Neural crest cell (in vitro differentiated cells): ENCODE data around the gene CUEDC1. TPM values are rescaled to one million over a fixed set of nuclear protein-coding genes. Genes with fewer than 3 reads are reported as not detected.
A peak's percentile ranks its signal among the peaks of the same experiment; 100 is the strongest.
"Not testable (repeated sequence)": the region's sequence is repeated elsewhere in the genome, so short reads cannot be mapped to it uniquely, and the experiment has no call there.

Experiments used
- DNase-seq: peaks from one replicate; pipeline ENCODE4 v3.0.0; 2021; ENCODE audit warnings: low read depth, mixed read lengths, low spot score
- H3K27ac Mint-ChIP-seq: one replicate; pipeline ENCODE4 v1.8.0; 2021; ENCODE audit warnings: mild to moderate bottlenecking, mixed read lengths; ENCODE audit not compliant: unreplicated experiment
- H3K27me3 Mint-ChIP-seq: 2 replicates; pipeline ENCODE4 v1.8.0; 2021; ENCODE audit warnings: low read depth, mild to moderate bottlenecking, mixed read lengths
- H3K36me3 Mint-ChIP-seq: 2 replicates; pipeline ENCODE4 v1.8.0; 2021; ENCODE audit warnings: low read depth, mild to moderate bottlenecking, mixed read lengths
- H3K4me1 Mint-ChIP-seq: 2 replicates; pipeline ENCODE4 v1.8.0; 2021; ENCODE audit warnings: mixed read lengths
- H3K4me3 Mint-ChIP-seq: one replicate; pipeline ENCODE4 v1.8.0; 2021; ENCODE audit warnings: mild to moderate bottlenecking, mixed read lengths
- H3K9me3 Mint-ChIP-seq: 2 replicates; pipeline ENCODE4 v1.8.0; 2021; ENCODE audit warnings: mixed read lengths
- total RNA-seq: library from RNA; stranded (reverse); gene quantifications from 2 replicates; pipeline ENCODE4 v1.2.1, GENCODE V29; 2021
- TF ChIP-seq, protein P1 (sequence below): fragments of 200-600 bp; sonication (generic); conservative IDR thresholded peaks from 2 replicates; pipeline ENCODE4 v1.5.0; 2021; ENCODE audit warnings: antibody characterized with exemption, mild to moderate bottlenecking

Gene CUEDC1
- total RNA-seq, 1 donor from 2014 or later = 86.9 TPM

DNA sequence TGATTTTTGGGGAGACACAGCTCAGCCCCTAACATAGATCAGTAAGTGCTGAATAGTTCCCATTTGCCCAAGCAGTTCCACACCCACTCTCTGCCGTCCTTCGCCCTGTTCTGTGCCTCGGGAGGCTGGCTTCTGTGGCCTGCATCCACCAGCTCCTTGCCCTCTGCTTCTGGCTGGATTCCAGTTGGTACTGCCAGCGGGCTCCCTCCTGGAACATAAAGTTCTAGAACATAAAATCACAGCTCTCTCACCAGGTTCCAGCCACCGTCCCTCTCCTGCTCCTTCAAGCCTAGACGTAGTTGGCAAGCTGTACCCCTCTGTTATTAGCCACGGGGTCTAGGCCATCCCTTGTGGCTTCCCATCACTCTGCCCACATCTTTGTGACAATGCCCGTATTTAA, 101.5 kb downstream of the CUEDC1 start:
- Mint-ChIP-seq H3K4me3 (peak overlapping the region; percentile 65), H3K27ac (no peak overlapping the region), H3K36me3 (no peaks in the 10 kb centered on the region), H3K9me3 (no peaks in the 10 kb centered on the region), H3K27me3 (no peaks in the 10 kb centered on the region), H3K4me1 (peaks cover 45% of the 10 kb centered on the region)
- TF ChIP-seq, protein P1, sequence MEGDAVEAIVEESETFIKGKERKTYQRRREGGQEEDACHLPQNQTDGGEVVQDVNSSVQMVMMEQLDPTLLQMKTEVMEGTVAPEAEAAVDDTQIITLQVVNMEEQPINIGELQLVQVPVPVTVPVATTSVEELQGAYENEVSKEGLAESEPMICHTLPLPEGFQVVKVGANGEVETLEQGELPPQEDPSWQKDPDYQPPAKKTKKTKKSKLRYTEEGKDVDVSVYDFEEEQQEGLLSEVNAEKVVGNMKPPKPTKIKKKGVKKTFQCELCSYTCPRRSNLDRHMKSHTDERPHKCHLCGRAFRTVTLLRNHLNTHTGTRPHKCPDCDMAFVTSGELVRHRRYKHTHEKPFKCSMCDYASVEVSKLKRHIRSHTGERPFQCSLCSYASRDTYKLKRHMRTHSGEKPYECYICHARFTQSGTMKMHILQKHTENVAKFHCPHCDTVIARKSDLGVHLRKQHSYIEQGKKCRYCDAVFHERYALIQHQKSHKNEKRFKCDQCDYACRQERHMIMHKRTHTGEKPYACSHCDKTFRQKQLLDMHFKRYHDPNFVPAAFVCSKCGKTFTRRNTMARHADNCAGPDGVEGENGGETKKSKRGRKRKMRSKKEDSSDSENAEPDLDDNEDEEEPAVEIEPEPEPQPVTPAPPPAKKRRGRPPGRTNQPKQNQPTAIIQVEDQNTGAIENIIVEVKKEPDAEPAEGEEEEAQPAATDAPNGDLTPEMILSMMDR = no peak
- DNase-seq = no peak

DNA sequence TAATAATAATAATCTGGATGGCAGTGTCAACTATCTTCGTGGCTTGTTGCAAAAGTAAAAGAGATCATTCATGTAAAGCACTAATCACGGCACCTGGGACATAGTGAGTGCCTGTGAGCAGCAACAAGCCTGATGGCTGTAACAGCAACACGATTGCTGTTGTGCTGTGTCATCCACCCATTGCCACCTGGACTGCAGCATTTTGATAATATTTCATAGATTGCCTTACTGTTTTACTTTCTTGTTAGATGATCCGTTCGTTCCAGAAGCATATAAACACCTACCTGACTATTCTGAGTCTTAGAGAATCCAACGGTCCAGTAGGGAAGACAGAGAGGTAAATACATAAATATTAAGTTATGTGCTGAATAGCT, 102.3 kb downstream of the CUEDC1 start:
- Mint-ChIP-seq H3K27ac (no peak overlapping the region), H3K36me3 (no peaks in the 10 kb centered on the region), H3K27me3 (no peaks in the 10 kb centered on the region), H3K9me3 (no peaks in the 10 kb centered on the region), H3K4me3 (peak overlapping the region; percentile 65), H3K4me1 (peaks cover 38% of the 10 kb centered on the region)
- TF ChIP-seq, protein P1 = no peak
- DNase-seq = no peak

DNA sequence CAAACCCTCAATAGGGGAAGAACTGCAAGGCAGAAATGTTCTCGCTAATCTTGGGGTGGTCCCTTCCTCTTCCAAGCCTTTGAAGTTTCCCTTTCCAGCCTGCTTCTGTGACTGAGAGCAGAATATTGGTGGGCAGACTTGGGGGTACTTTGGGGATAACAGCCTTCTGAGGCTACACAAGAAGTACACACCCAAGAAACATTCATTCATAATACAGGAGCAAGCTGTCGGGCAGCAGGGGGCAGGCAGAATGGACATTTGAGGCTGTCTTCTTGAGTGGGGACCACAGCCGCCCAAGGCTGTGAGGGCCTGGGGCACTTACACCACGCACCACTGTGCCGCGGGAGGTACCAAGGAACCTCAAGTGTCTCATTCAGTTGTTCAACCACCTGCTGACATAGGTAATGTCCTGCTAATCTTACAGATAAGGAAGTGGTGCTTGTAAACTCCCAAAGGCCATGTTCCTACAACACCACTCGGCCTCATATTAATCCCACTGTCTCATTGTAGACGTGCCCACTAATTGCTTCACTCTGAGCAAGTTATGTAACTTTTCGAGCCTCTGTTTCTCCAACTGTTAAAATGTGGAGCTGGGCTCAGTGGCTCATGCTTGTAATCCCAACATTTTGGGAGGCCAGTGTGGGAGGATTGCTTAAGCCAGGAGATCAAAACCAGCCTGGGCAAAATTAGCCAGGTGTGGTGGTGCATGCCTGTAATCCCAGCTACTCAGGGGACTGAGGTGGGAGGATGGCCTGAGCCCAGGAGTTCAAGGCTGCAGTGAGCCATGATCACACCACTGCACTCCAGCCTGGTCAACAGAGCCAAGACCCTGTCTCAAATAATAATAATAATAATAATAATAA, 102.9 kb downstream of the CUEDC1 start:
- H3K27me3 Mint-ChIP-seq = no peaks in the 10 kb centered on the region
- H3K27ac Mint-ChIP-seq = no peak overlapping the region
- no peaks in the 10 kb centered on the region for H3K36me3 Mint-ChIP-seq
- peak overlapping the region; percentile 88 for H3K4me3 Mint-ChIP-seq
- peaks cover 36% of the 10 kb centered on the region for H3K4me1 Mint-ChIP-seq
- H3K9me3 Mint-ChIP-seq = no peaks in the 10 kb centered on the region
- DNase-seq = no peak
- TF ChIP-seq, protein P1 = no peak

DNA sequence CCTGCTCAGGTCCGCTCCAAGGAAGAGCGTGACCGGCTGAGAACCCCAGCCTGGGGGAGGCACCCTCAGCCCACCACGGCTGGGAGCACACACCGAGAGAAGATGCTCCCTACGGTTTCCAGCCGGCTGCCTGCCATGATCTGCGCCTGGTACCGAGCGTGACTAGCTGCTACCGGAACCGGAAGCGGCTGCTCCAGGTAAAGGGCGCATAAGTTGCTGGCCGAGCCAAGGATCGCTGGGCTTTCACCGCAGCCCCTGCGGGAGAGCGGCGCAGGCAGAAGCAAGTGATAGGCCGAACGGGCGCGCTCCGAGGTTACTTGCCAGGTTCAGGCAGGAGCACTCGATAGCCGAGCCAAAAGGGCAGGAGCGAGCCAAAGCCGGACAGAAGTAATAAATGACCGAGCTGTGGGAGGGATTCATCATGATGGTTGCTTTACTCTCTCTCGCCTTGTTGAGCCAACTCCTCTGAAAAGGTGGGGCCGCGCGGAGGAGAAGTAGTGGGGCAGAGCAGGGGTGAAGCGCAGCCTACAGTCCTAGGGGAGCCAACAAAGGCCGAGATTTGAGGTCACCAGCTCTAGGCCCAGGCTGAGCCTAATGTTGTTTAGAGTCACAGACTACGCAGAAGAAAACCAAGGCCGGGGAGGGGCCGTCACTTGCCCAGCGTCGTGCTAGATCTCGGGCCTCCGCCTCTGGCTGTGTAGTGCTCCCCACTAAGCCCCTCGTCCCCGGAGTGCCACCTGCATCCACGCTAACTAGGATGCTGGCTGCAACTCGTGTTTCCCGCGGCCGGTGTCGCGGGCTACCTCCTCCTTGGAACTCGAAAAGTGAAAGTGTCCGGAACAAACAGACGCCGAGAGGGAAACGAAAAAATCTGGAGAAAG, 105.1 kb downstream of the CUEDC1 start, which contains the start of gene MRPS23:
TSS of gene MRPS23 (minus strand) at position 171 of the 881 bp plus-strand sequence. CDS start at position 137, 34 bp downstream.
- TF ChIP-seq, protein P1 = no peak
- H3K27me3 Mint-ChIP-seq = no peaks in the 10 kb centered on the region

DNA sequence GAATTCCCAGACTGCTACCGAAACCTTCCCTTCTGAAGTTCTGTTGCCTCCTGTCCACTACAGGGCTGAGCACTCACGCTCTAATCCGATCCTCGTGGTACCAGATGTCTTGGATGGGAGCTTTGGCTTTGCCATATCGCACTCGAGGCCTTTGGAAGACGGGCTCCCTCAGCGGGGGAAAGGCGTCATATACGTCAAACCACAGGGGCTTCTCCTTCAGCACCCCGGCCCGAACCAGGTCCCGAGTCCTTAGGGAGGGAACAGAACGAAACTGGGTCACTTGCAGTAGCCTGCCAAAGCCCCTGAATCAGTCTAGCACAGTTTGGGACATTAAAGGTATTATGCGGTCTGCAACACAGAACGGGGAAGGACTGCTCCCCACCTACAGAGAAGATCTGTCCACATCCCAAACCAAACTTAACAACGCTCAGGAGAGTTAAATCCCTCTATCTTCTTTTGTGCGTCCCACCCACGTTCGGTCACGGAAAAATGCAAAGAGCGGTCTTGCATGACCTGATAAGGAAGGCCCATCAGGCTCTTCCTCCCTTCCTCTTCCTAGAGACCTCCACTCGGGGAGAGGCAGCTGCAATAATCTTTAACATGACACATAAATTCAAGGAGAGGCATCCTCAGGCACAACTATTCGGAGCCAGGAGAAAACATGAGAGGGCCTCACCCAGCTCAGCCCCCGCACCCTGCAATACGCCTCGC, 105.9 kb downstream of the CUEDC1 start:
- Mint-ChIP-seq H3K27ac (peak overlapping the region; percentile 75), H3K4me1 (peaks cover 31% of the 10 kb centered on the region), H3K4me3 (peak overlapping the region; percentile 97), H3K27me3 (no peaks in the 10 kb centered on the region), H3K9me3 (no peaks in the 10 kb centered on the region), H3K36me3 (peaks cover 2% of the 10 kb centered on the region)
- no peak for DNase-seq
- TF ChIP-seq, protein P1 = no peak

More for the DNA sequence above, 105.1 kb downstream of the CUEDC1 start, which contains the start of gene MRPS23:
- DNase-seq = peak; percentile 92
- H3K4me1 Mint-ChIP-seq = peaks cover 31% of the 10 kb centered on the region
- peak within 1 kb of the TSS; percentile 97 for H3K4me3 Mint-ChIP-seq
- H3K36me3 Mint-ChIP-seq = peaks cover 2% of the 10 kb centered on the region
- no peaks in the 10 kb centered on the region for H3K9me3 Mint-ChIP-seq
- H3K27ac Mint-ChIP-seq = peak within 1 kb of the TSS; percentile 96

DNA sequence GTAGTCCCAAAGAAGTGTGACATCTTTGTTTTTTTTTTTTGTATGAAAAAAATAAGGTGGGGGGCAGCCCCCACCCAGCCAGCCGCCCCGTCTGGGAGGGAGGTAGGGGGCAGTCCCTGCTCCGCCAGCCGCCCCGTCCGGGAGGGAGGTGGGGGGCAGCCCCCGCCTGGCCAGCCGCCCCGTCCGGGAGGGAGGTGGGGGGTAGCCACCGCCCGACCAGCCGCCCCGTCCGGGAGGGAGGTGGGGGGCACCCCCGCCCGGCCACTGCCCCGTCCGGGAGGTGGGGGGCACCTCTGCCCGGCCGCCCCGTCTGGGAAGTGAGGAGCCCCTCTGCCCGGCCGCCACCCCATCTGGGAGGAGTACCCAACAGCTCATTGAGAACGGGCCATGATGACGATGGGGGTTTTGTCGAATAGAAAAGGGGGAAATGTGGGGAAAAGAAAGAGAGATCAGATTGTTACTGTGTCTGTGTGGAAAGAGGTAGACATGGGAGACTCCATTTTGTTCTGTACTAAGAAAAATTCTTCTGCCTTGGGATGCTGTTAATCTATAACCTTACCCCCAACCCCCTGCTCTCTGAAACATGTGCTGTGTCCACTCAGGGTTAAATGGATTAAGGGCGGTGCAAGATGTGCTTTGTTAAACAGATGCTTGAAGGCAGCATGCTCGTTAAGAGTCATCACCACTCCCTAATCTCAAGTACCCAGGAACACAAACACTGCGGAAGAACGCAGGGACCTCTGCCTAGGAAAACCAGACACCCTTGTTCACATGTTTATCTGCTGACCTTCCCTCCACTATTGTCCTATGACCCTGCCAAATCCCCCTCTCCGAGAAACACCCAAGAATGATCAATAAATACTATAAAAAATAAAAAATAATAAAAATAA, 108.9 kb downstream of the CUEDC1 start:
- H3K27me3 Mint-ChIP-seq, H3K27ac Mint-ChIP-seq, DNase-seq, H3K36me3 Mint-ChIP-seq, H3K9me3 Mint-ChIP-seq: not testable (repeated sequence)
- H3K4me3 Mint-ChIP-seq = peak overlapping the region; percentile 62
- H3K4me1 Mint-ChIP-seq = peaks cover 25% of the 10 kb centered on the region
